ENCODE results near the gene NEIL3. TPM values are rescaled to one million over a fixed set of nuclear protein-coding genes. Genes with fewer than 3 reads are reported as not detected.

NEIL3 gene
- total and polyA plus RNA-seq, 9 of the 15 experiments (the other 6 are each of a cell fraction or from before 2014, with no cell fraction given), result 2.7 to 23.3 (median 12.9) TPM

DNA sequence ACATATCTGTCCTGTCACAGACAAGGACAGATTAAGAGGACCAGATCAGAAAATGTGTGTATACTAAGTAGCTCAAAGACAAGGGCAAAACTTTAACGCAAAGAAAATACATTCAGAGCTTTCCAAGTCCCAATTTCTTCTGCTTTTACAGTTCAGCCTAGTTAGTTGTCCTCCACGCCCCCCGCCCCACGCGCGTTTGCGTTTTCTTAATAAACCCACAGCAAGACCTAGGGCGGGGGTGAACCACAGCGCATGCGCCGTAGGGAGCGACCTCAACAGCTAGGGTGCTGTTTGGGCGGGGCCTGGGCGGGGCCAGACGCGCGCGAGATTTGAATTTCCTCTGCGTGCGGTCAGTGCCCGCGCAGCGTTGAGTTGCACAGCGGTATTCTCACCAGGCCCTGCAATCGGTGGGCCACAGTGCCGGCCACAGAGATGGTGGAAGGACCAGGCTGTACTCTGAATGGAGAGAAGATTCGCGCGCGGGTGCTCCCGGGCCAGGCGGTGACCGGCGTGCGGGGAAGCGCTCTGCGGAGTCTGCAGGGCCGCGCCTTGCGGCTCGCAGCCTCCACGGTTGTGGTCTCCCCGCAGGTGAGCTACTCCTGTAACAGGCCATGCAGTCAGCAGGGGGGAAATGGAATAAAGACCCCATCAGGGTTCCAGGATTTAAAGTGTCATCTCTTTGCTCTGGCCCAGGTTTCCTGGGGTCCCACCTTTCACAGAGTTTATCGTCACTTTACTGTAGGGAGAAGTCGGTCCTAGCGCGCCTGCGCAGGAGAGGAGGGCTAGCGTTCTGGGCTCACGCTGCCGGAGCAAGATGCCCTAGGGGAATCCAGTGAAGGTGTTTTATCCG is at the start of gene NEIL3 (continued):
- TF ChIP-seq MTA3 (IDR thresholded peaks at IDR 0.05; ENCODE audit: borderline replicate concordance), result peak; percentile 71; the same call in 1 of the 2 replicates
- TF ChIP-seq RUNX1 (IDR thresholded peaks at IDR 0.05; ENCODE audit: low read depth), result no peak
- no peak for TF ChIP-seq DNMT1 (IDR thresholded peaks at IDR 0.05)
- TF ChIP-seq ESRRB (CRISPR knock-in tag; IDR thresholded peaks at IDR 0.05; ENCODE audit: borderline replicate concordance), result no peak
- peak; percentile 87 for TF ChIP-seq FOXM1 (IDR thresholded peaks at IDR 0.05; ENCODE audit: low read depth)
- TF ChIP-seq FOXM1 (CRISPR knock-in tag; IDR thresholded peaks at IDR 0.05; ENCODE audit: low read depth), result peak; percentile 81; the same call in 1 of the 2 replicates
- no peak for TF ChIP-seq IFI16 (CRISPR knock-in tag; IDR thresholded peaks at IDR 0.05)
- no peak for TF ChIP-seq KLF13 (tag; IDR thresholded peaks at IDR 0.05; ENCODE audit: borderline replicate concordance, low read depth)
- TF ChIP-seq ZNF79 (CRISPR knock-in tag; IDR thresholded peaks at IDR 0.05; ENCODE audit: low read depth), result no peak
- peak; percentile 81; the same call in 1 of the 2 replicates for TF ChIP-seq GATAD2A (IDR thresholded peaks at IDR 0.05)
- TF ChIP-seq RBBP5 (IDR thresholded peaks at IDR 0.05; ENCODE audit: borderline replicate concordance, insufficient read depth, low read length, poor library complexity, severe bottlenecking), result peak; percentile 83
- no peak for TF ChIP-seq TFE3 (CRISPR knock-in tag; IDR thresholded peaks at IDR 0.05)
- no peak for TF ChIP-seq MAFF (IDR thresholded peaks at IDR 0.05; ENCODE audit: low read length)
- TF ChIP-seq PHB2 (IDR thresholded peaks at IDR 0.05; ENCODE audit: low read depth), result no peak
- TF ChIP-seq RB1 (IDR thresholded peaks at IDR 0.05; ENCODE audit: low read depth), result peak; percentile 81; the same call in 1 of the 2 replicates
- TF ChIP-seq ZFX (CRISPR knock-in tag; IDR thresholded peaks at IDR 0.05), result peak; percentile 95
- TF ChIP-seq BCL6 (CRISPR knock-in tag; IDR thresholded peaks at IDR 0.05), result no peak
- TF ChIP-seq ZNF316 (IDR thresholded peaks at IDR 0.05), result 0 out of 2 replicates have a peak, but pooled peaks have one; percentile 45
- no peak for TF ChIP-seq ZNF507 (tag; conservative IDR thresholded peaks at IDR 0.05)
- TF ChIP-seq PML (IDR thresholded peaks at IDR 0.05; ENCODE audit: low read length), result peak; percentile 43; the same call in 1 of the 2 replicates
- no peak for TF ChIP-seq ZNF668 (CRISPR knock-in tag; IDR thresholded peaks at IDR 0.05)
- TF ChIP-seq, protein P1, sequence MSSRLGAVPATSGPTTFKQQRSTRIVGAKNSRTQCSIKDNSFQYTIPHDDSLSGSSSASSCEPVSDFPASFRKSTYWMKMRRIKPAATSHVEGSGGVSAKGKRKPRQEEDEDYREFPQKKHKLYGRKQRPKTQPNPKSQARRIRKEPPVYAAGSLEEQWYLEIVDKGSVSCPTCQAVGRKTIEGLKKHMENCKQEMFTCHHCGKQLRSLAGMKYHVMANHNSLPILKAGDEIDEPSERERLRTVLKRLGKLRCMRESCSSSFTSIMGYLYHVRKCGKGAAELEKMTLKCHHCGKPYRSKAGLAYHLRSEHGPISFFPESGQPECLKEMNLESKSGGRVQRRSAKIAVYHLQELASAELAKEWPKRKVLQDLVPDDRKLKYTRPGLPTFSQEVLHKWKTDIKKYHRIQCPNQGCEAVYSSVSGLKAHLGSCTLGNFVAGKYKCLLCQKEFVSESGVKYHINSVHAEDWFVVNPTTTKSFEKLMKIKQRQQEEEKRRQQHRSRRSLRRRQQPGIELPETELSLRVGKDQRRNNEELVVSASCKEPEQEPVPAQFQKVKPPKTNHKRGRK (tag; IDR thresholded peaks at IDR 0.05), result no peak
- TF ChIP-seq, protein P2, sequence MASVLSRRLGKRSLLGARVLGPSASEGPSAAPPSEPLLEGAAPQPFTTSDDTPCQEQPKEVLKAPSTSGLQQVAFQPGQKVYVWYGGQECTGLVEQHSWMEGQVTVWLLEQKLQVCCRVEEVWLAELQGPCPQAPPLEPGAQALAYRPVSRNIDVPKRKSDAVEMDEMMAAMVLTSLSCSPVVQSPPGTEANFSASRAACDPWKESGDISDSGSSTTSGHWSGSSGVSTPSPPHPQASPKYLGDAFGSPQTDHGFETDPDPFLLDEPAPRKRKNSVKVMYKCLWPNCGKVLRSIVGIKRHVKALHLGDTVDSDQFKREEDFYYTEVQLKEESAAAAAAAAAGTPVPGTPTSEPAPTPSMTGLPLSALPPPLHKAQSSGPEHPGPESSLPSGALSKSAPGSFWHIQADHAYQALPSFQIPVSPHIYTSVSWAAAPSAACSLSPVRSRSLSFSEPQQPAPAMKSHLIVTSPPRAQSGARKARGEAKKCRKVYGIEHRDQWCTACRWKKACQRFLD (CRISPR knock-in tag; IDR thresholded peaks at IDR 0.05), result peak; percentile 74; the same call in 1 of the 2 replicates
